ENCODE data around the gene FRZB. TPM values are rescaled to one million over a fixed set of nuclear protein-coding genes. Genes with fewer than 3 reads are reported as not detected.

The FRZB gene
- total RNA-seq, 2 donors from 2014 or later = 140 to 203 TPM

- Histone ChIP-seq H3K27ac (no peak overlapping the region), H3K4me1 (ENCODE audit: control insufficient read depth in 1 of 2, low read depth in 2 of 2) (peaks cover 0 to 25% of the 10 kb centered on the region in 2 donors), H3K4me3 (no peak overlapping the region), H3K9me3 (no peaks in the 10 kb centered on the region), H3K27me3 (replicated peaks; ENCODE audit: insufficient read depth) (no peaks in the 10 kb centered on the region), H3K36me3 (no peaks in the 10 kb centered on the region)
- no peak for ATAC-seq (ENCODE audit: insufficient number of reproducible peaks, low FRiP score, low read depth)
- TF ChIP-seq CTCF (IDR thresholded peaks at IDR 0.05) = no peak
- no peak for DNase-seq (ENCODE audit: low spot score)
Measured at GRCh38 chr2:182831101-182831500, 35.3 kb downstream of the FRZB start.

DNA sequence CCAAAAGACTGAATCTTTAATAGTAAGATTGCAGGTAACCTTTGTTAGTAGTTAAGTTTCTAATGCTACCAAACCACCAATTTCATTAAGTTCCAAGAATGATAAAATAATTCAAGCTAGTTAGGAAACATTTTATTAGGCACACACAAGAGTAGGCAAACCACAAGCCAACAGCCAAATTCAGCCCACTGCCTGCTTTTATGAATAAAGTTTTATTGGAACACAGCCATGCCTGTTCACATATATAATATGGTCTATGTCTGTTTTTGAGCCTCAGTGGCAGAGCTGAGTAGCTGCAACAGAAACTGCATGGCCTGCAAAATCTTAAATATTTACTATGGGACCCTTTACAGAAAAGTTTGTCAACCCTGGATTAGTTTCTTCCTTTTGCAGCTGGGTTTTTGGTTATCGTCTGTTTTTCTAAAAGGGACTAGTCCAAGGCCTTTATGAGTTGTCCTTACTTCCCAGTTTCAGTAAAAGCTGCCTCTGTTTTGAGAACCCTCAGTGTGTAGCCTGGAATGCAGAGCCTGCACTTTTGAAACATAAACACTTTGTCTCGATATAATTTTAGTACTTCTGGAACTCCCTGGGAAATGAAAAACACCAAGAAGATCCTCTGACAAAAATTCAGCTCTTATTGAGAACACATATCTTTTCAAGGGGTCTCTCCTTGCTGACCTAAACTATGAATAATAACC lies 39.1 kb downstream of the FRZB start:
- Histone ChIP-seq H3K36me3 (no peaks in the 10 kb centered on the region), H3K4me1 (ENCODE audit: control insufficient read depth in 1 of 2, low read depth in 2 of 2) (peaks cover 0 to 23% of the 10 kb centered on the region in 2 donors), H3K27me3 (replicated peaks; ENCODE audit: insufficient read depth) (no peaks in the 10 kb centered on the region), H3K4me3 (no peak overlapping the region), H3K9me3 (no peaks in the 10 kb centered on the region), H3K27ac (peak overlapping the region; percentile 36 to 51)
- DNase-seq (ENCODE audit: low spot score) (no peak), ATAC-seq (ENCODE audit: insufficient number of reproducible peaks, low FRiP score, low read depth) (peak; percentile 55)
- TF ChIP-seq CTCF (IDR thresholded peaks at IDR 0.05) = no peak

- no peaks in the 10 kb centered on the region for H3K36me3 ChIP-seq
- TF ChIP-seq CTCF (IDR thresholded peaks at IDR 0.05) = no peak
- H3K9me3 ChIP-seq = no peaks in the 10 kb centered on the region
- H3K4me3 ChIP-seq = no peak overlapping the region
- H3K4me1 ChIP-seq (ENCODE audit: control insufficient read depth in 1 of 2, low read depth in 2 of 2) = peaks cover 0 to 23% of the 10 kb centered on the region in 2 donors
- no peaks in the 10 kb centered on the region for H3K27me3 ChIP-seq (replicated peaks; ENCODE audit: insufficient read depth)
- DNase-seq (ENCODE audit: low spot score) (no peak), ATAC-seq (ENCODE audit: insufficient number of reproducible peaks, low FRiP score, low read depth) (no peak)
- H3K27ac ChIP-seq = peak overlapping the region; percentile 36 to 41
Measured at GRCh38 chr2:182826496-182826895, 39.9 kb downstream of the FRZB start.

DNA sequence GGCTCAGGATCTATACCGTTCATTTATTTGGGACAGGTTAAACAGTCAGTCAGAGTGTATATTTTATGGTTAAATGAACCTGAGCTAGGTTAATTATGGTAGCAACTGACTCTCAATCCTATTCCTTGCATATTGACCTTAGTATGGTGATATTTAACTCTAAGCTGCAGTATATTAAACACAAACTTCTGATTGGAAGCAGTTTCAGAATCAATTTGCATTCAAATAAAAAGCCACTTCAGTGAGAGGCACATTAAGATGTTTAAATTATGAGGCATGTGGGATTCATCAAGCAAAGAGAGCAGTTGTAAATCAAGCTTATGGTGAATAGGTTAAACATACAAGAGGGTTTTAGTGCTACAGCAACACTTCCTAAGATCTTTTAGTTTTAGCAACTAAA lies 40.4 kb downstream of the FRZB start:
- no peak for ATAC-seq (ENCODE audit: insufficient number of reproducible peaks, low FRiP score, low read depth)
- H3K27ac ChIP-seq = no peak overlapping the region
- H3K4me1 ChIP-seq (ENCODE audit: control insufficient read depth in 1 of 2, low read depth in 2 of 2) = peaks cover 0 to 23% of the 10 kb centered on the region in 2 donors

GRCh38 chr2:182824767-182825158 lies 41.7 kb downstream of the FRZB start:
- DNase-seq (ENCODE audit: low spot score) (no peak), ATAC-seq (ENCODE audit: insufficient number of reproducible peaks, low FRiP score, low read depth) (no peak)
- Histone ChIP-seq H3K27ac (no peak overlapping the region), H3K27me3 (replicated peaks; ENCODE audit: insufficient read depth) (no peaks in the 10 kb centered on the region), H3K36me3 (no peaks in the 10 kb centered on the region), H3K4me3 (no peak overlapping the region), H3K9me3 (no peaks in the 10 kb centered on the region), H3K4me1 (ENCODE audit: control insufficient read depth in 1 of 2, low read depth in 2 of 2) (peaks cover 0 to 23% of the 10 kb centered on the region in 2 donors)
- no peak for TF ChIP-seq CTCF (IDR thresholded peaks at IDR 0.05)

More for the DNA sequence above, 40.4 kb downstream of the FRZB start:
- no peaks in the 10 kb centered on the region for H3K27me3 ChIP-seq (replicated peaks; ENCODE audit: insufficient read depth)
- no peak for DNase-seq (ENCODE audit: low spot score)
- H3K36me3 ChIP-seq = no peaks in the 10 kb centered on the region
- no peaks in the 10 kb centered on the region for H3K9me3 ChIP-seq
- no peak overlapping the region for H3K4me3 ChIP-seq
- TF ChIP-seq CTCF (IDR thresholded peaks at IDR 0.05) = no peak
